A673 (cell line): ENCODE data around the gene B4GALNT3.

Experiments used
- CTCF ChIP-seq: fragments of 300-800, 200-600 bp; sonication (generic); conservative IDR thresholded peaks from 2 replicates; pipeline ENCODE4 v1.5.1; 2017; ENCODE audit warnings: low read depth, mild to moderate bottlenecking, antibody characterized with exemption, low read length, moderate library complexity, mixed read lengths
- EZH2 ChIP-seq: fragments of 200-600 bp; sonication (generic); IDR thresholded peaks from 2 replicates; pipeline ENCODE4 v1.6.1; 2017; ENCODE audit warnings: borderline replicate concordance, low read depth, mild to moderate bottlenecking, mixed read lengths, antibody characterized with exemption, low read length; ENCODE audit not compliant: poor library complexity, severe bottlenecking

- no peak for TF ChIP-seq EZH2
- TF ChIP-seq CTCF, result no peak
These were observed 1.7 kb downstream of the B4GALNT3 start for GRCh38 chr12:461425-461824.
